Suprapubic skin (tissue), 4 donors: Measurements from ENCODE around the gene KRTAP5-11.
"Not testable (repeated sequence)": the region's sequence is repeated elsewhere in the genome, so short reads cannot be mapped to it uniquely, and the experiment has no call there.

Experiments
- CTCF ChIP-seq, 2 donors: fragments of 200-600 bp in 1 of 2; fragments of 450-650 bp in 1 of 2; sonication (generic) in 1 of 2; IDR thresholded peaks; one replicate each; pipeline ENCODE4 v1.5.1; 2016 to 2019; ENCODE audit warnings: antibody characterized with exemption in 2 of 2, mild to moderate bottlenecking in 1 of 2, moderate library complexity in 1 of 2
- EP300 ChIP-seq: sonication (generic); formaldehyde crosslinking; IDR thresholded peaks from one replicate; pipeline ENCODE4 v1.6.1; 2017; ENCODE audit warnings: antibody characterized with exemption
- POLR2A ChIP-seq, 2 donors: fragments of 450-650 bp; IDR thresholded peaks; one replicate each; pipeline ENCODE4 v1.6.1; 2017; ENCODE audit warnings: antibody characterized with exemption in 2 of 2, mild to moderate bottlenecking in 2 of 2, moderate library complexity in 2 of 2
- POLR2AphosphoS5 ChIP-seq, 3 donors: sonication (generic); formaldehyde crosslinking; IDR thresholded peaks; one replicate each; pipeline ENCODE4 v1.6.1; 2017; ENCODE audit warnings: antibody characterized with exemption in 3 of 3

DNA sequence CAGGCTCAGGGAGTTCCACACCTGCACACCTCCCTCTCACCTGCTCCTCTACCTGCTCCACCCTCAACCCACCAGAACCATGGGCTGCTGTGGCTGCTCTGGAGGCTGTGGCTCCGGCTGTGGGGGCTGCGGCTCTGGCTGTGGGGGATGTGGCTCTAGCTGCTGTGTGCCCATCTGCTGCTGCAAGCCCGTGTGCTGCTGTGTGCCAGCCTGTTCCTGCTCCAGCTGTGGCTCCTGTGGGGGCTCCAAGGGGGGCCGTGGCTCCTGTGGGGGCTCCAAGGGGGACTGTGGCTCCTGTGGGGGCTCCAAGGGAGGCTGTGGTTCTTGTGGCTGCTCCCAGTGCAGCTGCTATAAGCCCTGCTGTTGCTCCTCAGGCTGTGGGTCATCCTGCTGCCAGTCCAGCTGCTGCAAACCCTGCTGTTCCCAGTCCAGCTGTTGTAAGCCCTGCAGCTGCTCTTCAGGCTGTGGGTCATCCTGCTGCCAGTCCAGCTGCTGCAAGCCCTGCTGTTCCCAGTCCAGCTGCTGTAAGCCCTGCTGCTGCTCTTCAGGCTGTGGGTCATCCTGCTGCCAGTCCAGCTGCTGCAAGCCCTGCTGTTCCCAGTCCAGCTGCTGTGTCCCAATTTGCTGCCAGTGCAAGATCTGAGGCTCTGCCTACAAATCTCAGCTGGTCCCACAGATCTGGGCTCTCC, 44.6 kb downstream of the KRTAP5-11 start, which contains the start of gene KRTAP5-8:
- not testable (repeated sequence) for TF ChIP-seq POLR2A (IDR thresholded peaks at IDR 0.05); CTCF (IDR thresholded peaks at IDR 0.05); POLR2AphosphoS5 (IDR thresholded peaks at IDR 0.05); EP300
